Measurements from ENCODE around the gene PRKCE.

DNA sequence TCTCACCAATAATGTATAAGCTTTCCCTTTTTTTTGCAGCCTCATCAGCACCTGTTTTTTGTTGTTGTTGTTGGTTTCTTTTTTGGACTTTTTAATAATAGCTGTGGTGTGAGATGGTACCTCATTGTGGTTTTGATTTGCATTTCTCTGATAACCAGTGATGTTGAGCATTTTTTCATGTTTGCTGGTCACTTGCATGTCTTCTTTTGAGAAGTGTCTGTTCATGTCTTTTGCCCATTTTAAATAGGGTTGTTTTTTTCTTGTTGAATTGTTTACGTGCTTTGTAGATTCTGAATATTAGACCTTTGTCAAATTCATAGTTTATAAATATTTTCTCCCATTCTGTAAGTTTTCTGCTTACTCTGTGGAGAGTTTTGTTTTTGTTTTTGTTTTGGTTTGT is 557.3 kb downstream of the PRKCE start:
- TF ChIP-seq SMC3 (IDR thresholded peaks at IDR 0.05; ENCODE audit: low read depth, low read length) (no peak), EP300 (IDR thresholded peaks at IDR 0.05; ENCODE audit: borderline replicate concordance in 1 of 2, low read depth in 1 of 2, low read length in 1 of 2) (no peak), GABPA (IDR thresholded peaks at IDR 0.05; ENCODE audit: low read depth) (no peak), TCF12 (IDR thresholded peaks at IDR 0.05) (no peak), FOSL2 (IDR thresholded peaks at IDR 0.05; ENCODE audit: borderline replicate concordance, low read depth) (no peak), EZH2phosphoT487 (IDR thresholded peaks at IDR 0.05; ENCODE audit: borderline replicate concordance, low read depth) (no peak), TAF1 (IDR thresholded peaks at IDR 0.05; ENCODE audit: borderline replicate concordance, low read depth, low read length) (no peak), POLR2AphosphoS5 (IDR thresholded peaks at IDR 0.05; ENCODE audit: low read depth, low read length) (no peak), ELF1 (IDR thresholded peaks at IDR 0.05) (no peak), RAD21 (IDR thresholded peaks at IDR 0.05; ENCODE audit: low read length) (no peak), MXI1 (IDR thresholded peaks at IDR 0.05; ENCODE audit: low read depth, low read length) (no peak)
- TF ChIP-seq, protein P1, sequence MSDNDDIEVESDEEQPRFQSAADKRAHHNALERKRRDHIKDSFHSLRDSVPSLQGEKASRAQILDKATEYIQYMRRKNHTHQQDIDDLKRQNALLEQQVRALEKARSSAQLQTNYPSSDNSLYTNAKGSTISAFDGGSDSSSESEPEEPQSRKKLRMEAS (IDR thresholded peaks at IDR 0.05; ENCODE audit: low read depth): no peak
- TF ChIP-seq, protein P2, sequence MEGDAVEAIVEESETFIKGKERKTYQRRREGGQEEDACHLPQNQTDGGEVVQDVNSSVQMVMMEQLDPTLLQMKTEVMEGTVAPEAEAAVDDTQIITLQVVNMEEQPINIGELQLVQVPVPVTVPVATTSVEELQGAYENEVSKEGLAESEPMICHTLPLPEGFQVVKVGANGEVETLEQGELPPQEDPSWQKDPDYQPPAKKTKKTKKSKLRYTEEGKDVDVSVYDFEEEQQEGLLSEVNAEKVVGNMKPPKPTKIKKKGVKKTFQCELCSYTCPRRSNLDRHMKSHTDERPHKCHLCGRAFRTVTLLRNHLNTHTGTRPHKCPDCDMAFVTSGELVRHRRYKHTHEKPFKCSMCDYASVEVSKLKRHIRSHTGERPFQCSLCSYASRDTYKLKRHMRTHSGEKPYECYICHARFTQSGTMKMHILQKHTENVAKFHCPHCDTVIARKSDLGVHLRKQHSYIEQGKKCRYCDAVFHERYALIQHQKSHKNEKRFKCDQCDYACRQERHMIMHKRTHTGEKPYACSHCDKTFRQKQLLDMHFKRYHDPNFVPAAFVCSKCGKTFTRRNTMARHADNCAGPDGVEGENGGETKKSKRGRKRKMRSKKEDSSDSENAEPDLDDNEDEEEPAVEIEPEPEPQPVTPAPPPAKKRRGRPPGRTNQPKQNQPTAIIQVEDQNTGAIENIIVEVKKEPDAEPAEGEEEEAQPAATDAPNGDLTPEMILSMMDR (IDR thresholded peaks at IDR 0.05): no peak

Measured in SK-N-SH (cell line).